ENCODE data around the gene OAS1.

- TF ChIP-seq POLR2A (IDR thresholded peaks at IDR 0.05; ENCODE audit: low read depth, low read length), result no peak
- TF ChIP-seq POLR2AphosphoS5 (IDR thresholded peaks at IDR 0.05; ENCODE audit: low read depth, low read length), result no peak
Observed at GRCh38 chr12:112868459-112869041, 38.2 kb upstream of the OAS1 start.
